ENCODE measurements around the gene CACHD1.
A peak's percentile ranks its signal among the peaks of the same experiment; 100 is the strongest.

Gene CACHD1

GRCh38 chr1:64440183-64440826 lies 29.6 kb upstream of the CACHD1 start:
- H3K27ac ChIP-seq (ENCODE audit: low read depth, low read length) = no peak overlapping the region
- no peaks in the 10 kb centered on the region for H3K36me3 ChIP-seq (ENCODE audit: control insufficient read depth, insufficient read depth, low read length)
- no peaks in the 10 kb centered on the region for H3K4me1 ChIP-seq (ENCODE audit: control insufficient read depth, insufficient read depth, low read length)
- no peak overlapping the region for H3K4me3 ChIP-seq (ENCODE audit: low read depth, low read length)
- no peak overlapping the region for H3K9ac ChIP-seq (ENCODE audit: low read depth, low read length)
- H3K27me3 ChIP-seq (ENCODE audit: control insufficient read depth, insufficient read depth, low read length) = no peaks in the 10 kb centered on the region
- no peaks in the 10 kb centered on the region for H3K9me3 ChIP-seq (ENCODE audit: control insufficient read depth, insufficient read depth, low read length)

GRCh38 chr1:64451440-64451839 lies 18.5 kb upstream of the CACHD1 start:
- Histone ChIP-seq H3K9ac (ENCODE audit: low read depth, low read length) (no peak overlapping the region), H3K4me3 (ENCODE audit: low read depth, low read length) (no peak overlapping the region), H3K36me3 (ENCODE audit: control insufficient read depth, insufficient read depth, low read length) (no peaks in the 10 kb centered on the region), H3K27ac (ENCODE audit: low read depth, low read length) (no peak overlapping the region), H3K4me1 (ENCODE audit: control insufficient read depth, insufficient read depth, low read length) (no peaks in the 10 kb centered on the region), H3K9me3 (ENCODE audit: control insufficient read depth, insufficient read depth, low read length) (no peaks in the 10 kb centered on the region), H3K27me3 (ENCODE audit: control insufficient read depth, insufficient read depth, low read length) (no peaks in the 10 kb centered on the region)

- Histone ChIP-seq H3K9ac (ENCODE audit: low read depth, low read length) (no peak overlapping the region), H3K27me3 (ENCODE audit: control insufficient read depth, insufficient read depth, low read length) (no peaks in the 10 kb centered on the region), H3K9me3 (ENCODE audit: control insufficient read depth, insufficient read depth, low read length) (no peaks in the 10 kb centered on the region), H3K4me3 (ENCODE audit: low read depth, low read length) (no peak overlapping the region), H3K36me3 (ENCODE audit: control insufficient read depth, insufficient read depth, low read length) (no peaks in the 10 kb centered on the region), H3K27ac (ENCODE audit: low read depth, low read length) (no peak overlapping the region), H3K4me1 (ENCODE audit: control insufficient read depth, insufficient read depth, low read length) (no peaks in the 10 kb centered on the region)
Measured at GRCh38 chr1:64453688-64454087, 16.2 kb upstream of the CACHD1 start.

- Histone ChIP-seq H3K9ac (ENCODE audit: low read depth, low read length) (no peak overlapping the region), H3K36me3 (ENCODE audit: control insufficient read depth, insufficient read depth, low read length) (no peaks in the 10 kb centered on the region), H3K4me3 (ENCODE audit: low read depth, low read length) (no peak overlapping the region), H3K27me3 (ENCODE audit: control insufficient read depth, insufficient read depth, low read length) (no peaks in the 10 kb centered on the region), H3K4me1 (ENCODE audit: control insufficient read depth, insufficient read depth, low read length) (no peaks in the 10 kb centered on the region), H3K27ac (ENCODE audit: low read depth, low read length) (no peak overlapping the region), H3K9me3 (ENCODE audit: control insufficient read depth, insufficient read depth, low read length) (no peaks in the 10 kb centered on the region)
Measured at GRCh38 chr1:64458915-64459314, 11.0 kb upstream of the CACHD1 start.

GRCh38 chr1:64459743-64460142 lies 10.2 kb upstream of the CACHD1 start:
- no peaks in the 10 kb centered on the region for H3K27me3 ChIP-seq (ENCODE audit: control insufficient read depth, insufficient read depth, low read length)

GRCh38 chr1:64466033-64466432 lies 3.9 kb upstream of the CACHD1 start:
- no peak overlapping the region for H3K9ac ChIP-seq (ENCODE audit: low read depth, low read length)
- H3K27me3 ChIP-seq (ENCODE audit: control insufficient read depth, insufficient read depth, low read length) = peaks cover 23% of the 10 kb centered on the region
- no peaks in the 10 kb centered on the region for H3K9me3 ChIP-seq (ENCODE audit: control insufficient read depth, insufficient read depth, low read length)
- H3K36me3 ChIP-seq (ENCODE audit: control insufficient read depth, insufficient read depth, low read length) = no peaks in the 10 kb centered on the region
- no peak overlapping the region for H3K4me3 ChIP-seq (ENCODE audit: low read depth, low read length)
- peaks cover 5% of the 10 kb centered on the region; the same call in 1 of the 2 replicates for H3K4me1 ChIP-seq (ENCODE audit: control insufficient read depth, insufficient read depth, low read length)
- no peak overlapping the region for H3K27ac ChIP-seq (ENCODE audit: low read depth, low read length)

More at GRCh38 chr1:64459743-64460142, 10.2 kb upstream of the CACHD1 start:
- Histone ChIP-seq H3K9ac (ENCODE audit: low read depth, low read length) (no peak overlapping the region), H3K4me1 (ENCODE audit: control insufficient read depth, insufficient read depth, low read length) (no peaks in the 10 kb centered on the region), H3K9me3 (ENCODE audit: control insufficient read depth, insufficient read depth, low read length) (no peaks in the 10 kb centered on the region), H3K4me3 (ENCODE audit: low read depth, low read length) (no peak overlapping the region), H3K36me3 (ENCODE audit: control insufficient read depth, insufficient read depth, low read length) (no peaks in the 10 kb centered on the region), H3K27ac (ENCODE audit: low read depth, low read length) (no peak overlapping the region)

GRCh38 chr1:64469116-64469976 lies 583 bp upstream of the CACHD1 start:
- peak overlapping the region; percentile 78 for H3K9ac ChIP-seq (ENCODE audit: low read depth, low read length)
- H3K9me3 ChIP-seq (ENCODE audit: control insufficient read depth, insufficient read depth, low read length) = no peaks in the 10 kb centered on the region
- H3K4me3 ChIP-seq (ENCODE audit: low read depth, low read length) = peak overlapping the region; percentile 95
- peaks cover 23% of the 10 kb centered on the region for H3K27me3 ChIP-seq (ENCODE audit: control insufficient read depth, insufficient read depth, low read length)
- H3K36me3 ChIP-seq (ENCODE audit: control insufficient read depth, insufficient read depth, low read length) = no peaks in the 10 kb centered on the region
- H3K27ac ChIP-seq (ENCODE audit: low read depth, low read length) = peak overlapping the region; percentile 73
- H3K4me1 ChIP-seq (ENCODE audit: control insufficient read depth, insufficient read depth, low read length) = peaks cover 17% of the 10 kb centered on the region

GRCh38 chr1:64470665-64471217 lies 812 bp downstream of the CACHD1 start:
- peak overlapping the region; percentile 95 for H3K4me3 ChIP-seq (ENCODE audit: low read depth, low read length)
- peaks cover 4% of the 10 kb centered on the region for H3K36me3 ChIP-seq (ENCODE audit: control insufficient read depth, insufficient read depth, low read length)
- peaks cover 23% of the 10 kb centered on the region for H3K27me3 ChIP-seq (ENCODE audit: control insufficient read depth, insufficient read depth, low read length)
- H3K27ac ChIP-seq (ENCODE audit: low read depth, low read length) = peak overlapping the region; percentile 95
- H3K9ac ChIP-seq (ENCODE audit: low read depth, low read length) = peak overlapping the region; percentile 78
- peaks cover 28% of the 10 kb centered on the region for H3K4me1 ChIP-seq (ENCODE audit: control insufficient read depth, insufficient read depth, low read length)
- no peaks in the 10 kb centered on the region for H3K9me3 ChIP-seq (ENCODE audit: control insufficient read depth, insufficient read depth, low read length)

GRCh38 chr1:64471218-64472039 lies 1.5 kb downstream of the CACHD1 start:
- Histone ChIP-seq H3K9me3 (ENCODE audit: control insufficient read depth, insufficient read depth, low read length) (no peaks in the 10 kb centered on the region), H3K9ac (ENCODE audit: low read depth, low read length) (peak overlapping the region; percentile 78), H3K4me1 (ENCODE audit: control insufficient read depth, insufficient read depth, low read length) (peaks cover 34% of the 10 kb centered on the region), H3K27me3 (ENCODE audit: control insufficient read depth, insufficient read depth, low read length) (peaks cover 23% of the 10 kb centered on the region), H3K27ac (ENCODE audit: low read depth, low read length) (peak overlapping the region; percentile 95), H3K36me3 (ENCODE audit: control insufficient read depth, insufficient read depth, low read length) (peaks cover 7% of the 10 kb centered on the region), H3K4me3 (ENCODE audit: low read depth, low read length) (peak overlapping the region; percentile 95)

- Histone ChIP-seq H3K9me3 (ENCODE audit: control insufficient read depth, insufficient read depth, low read length) (no peaks in the 10 kb centered on the region), H3K9ac (ENCODE audit: low read depth, low read length) (peak overlapping the region; percentile 78), H3K4me3 (ENCODE audit: low read depth, low read length) (peak overlapping the region; percentile 95), H3K27ac (ENCODE audit: low read depth, low read length) (peak overlapping the region; percentile 95), H3K27me3 (ENCODE audit: control insufficient read depth, insufficient read depth, low read length) (peaks cover 23% of the 10 kb centered on the region), H3K36me3 (ENCODE audit: control insufficient read depth, insufficient read depth, low read length) (peaks cover 7% of the 10 kb centered on the region), H3K4me1 (ENCODE audit: control insufficient read depth, insufficient read depth, low read length) (peaks cover 40% of the 10 kb centered on the region)
Measured at GRCh38 chr1:64472040-64472376, 2.1 kb downstream of the CACHD1 start.

Data from HUES48 (cell line).